HG02973 (cell line): ENCODE data around the gene SOBP.
A peak's percentile ranks its signal among the peaks of the same experiment; 100 is the strongest.

Experiments used
- ATAC-seq: cut with Tn5 transposase; IDR thresholded peaks from one replicate; pipeline ENCODE4 v1.9.1; 2021; ENCODE audit warnings: moderate library complexity; ENCODE audit not compliant: unreplicated experiment

The SOBP gene

DNA sequence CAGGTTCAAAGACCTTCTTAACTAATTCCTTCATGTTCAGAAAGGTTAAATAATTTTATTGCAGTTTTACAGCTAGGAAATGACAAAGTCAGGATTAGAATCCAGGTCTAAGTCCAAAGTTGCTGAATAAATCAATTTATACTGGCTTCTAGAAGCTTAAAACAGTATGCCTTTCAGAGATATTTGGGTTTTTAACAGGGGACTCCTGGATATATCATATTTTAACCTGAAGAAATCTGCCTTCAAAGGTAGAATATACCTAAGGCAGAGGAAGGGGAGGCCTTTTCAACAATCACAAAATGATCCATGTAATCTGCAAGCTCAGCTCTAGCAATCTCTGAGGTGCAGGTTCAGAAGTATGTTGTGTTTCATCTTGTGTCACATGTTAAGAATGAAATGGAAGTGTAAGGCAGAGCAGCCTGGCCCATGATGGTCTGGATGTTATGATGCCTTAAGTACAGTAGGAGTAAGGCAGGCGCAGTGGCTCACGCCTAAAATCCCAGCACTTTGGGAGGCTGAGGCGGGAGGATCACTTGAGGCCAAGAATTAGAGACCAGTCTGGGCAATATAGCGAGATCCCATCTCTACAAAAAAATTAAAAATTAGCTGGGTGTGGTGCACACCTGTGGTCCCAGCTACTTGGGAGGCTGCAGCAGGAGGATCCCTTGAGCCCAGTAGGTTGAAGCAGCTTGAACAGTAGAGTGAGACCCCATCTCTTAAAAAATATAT lies 123.9 kb downstream of the SOBP start:
- ATAC-seq, result no peak

DNA sequence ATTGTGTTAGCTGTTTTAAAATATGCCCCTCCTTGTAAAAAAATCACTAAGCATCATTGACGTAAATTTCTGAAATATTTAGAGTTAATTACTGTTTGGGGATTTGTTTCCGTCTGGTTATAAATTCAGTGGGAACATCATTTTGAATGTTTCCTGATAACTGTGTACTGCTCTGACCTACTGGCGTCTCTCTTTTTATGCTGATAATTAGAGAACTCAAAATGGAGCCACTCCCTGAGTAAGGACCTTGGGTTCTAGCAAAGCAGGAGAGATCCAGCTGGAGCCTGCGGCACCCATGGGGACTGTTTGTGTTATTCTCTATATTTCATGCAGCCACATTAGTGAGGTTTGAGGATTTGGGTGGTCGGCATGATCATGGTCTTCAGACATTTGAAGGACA lies 124.9 kb downstream of the SOBP start:
- ATAC-seq, result no peak

DNA sequence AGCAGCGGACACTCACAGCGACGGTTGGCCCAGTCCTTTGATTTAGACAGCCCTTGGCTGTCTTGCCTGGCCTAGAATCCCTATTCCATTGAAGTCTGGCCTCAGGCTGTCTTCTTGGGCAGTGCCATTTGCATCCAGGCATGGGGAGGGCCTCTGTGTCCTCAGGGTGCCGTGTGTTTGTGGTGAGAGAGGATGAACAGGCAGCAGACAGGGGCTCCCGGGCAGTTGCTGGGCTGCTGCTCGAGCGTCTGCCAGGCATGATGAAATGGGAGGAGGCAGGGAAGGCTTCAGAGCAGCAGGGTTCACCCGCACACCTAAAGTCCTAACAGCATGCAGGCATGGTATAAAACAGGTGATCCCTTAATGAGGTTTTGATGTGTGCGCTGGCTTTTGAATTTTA lies 126.9 kb downstream of the SOBP start:
- no peak for ATAC-seq

DNA sequence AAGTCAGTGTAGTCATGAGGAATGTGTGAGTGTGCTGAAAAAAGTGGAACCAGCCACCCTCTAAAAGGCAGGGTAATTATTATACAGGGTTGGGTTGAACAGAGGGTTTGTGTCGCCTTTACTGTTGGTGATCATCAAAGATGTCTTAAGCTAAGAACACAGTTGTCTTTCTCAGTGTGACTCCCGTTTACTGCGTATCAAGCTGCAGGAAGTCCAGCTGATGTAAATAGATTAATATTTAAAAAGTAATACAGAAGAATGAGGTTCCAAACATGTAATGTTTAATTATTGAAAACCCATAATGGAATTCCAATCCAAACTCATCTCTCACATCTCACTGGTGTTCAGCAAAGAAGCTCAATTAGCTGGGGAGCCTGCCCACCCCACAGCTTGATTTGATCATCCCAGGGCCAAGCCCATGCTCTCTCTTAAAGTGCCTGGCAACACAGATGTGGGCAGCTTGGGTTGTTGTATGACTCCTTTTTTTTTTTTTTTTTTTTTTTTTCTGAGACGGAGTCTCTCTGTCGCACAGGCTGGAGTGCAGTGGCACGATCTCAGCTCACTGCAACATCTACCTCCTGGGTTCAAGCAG lies 127.5 kb downstream of the SOBP start:
- no peak for ATAC-seq

DNA sequence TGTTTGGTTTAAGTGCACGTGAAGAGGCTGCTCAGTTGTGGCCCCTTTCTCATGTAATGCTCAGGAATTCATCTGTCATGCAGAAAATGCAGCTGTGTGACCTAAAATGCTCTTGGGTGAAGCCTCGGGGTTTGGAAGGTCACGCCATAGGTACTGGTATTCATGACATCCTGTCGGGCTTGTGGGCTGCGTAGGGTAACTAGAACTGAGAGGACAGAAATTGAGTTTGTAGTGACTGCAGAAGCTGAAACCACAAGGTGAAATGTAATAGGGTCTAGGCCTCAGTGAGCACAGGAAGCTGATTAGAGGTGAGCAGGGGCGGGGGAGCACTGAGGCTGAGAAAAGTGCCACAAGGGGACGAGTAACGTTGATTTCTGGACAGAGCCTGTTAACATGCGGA lies 128.8 kb downstream of the SOBP start:
- peak; percentile 97 for ATAC-seq

DNA sequence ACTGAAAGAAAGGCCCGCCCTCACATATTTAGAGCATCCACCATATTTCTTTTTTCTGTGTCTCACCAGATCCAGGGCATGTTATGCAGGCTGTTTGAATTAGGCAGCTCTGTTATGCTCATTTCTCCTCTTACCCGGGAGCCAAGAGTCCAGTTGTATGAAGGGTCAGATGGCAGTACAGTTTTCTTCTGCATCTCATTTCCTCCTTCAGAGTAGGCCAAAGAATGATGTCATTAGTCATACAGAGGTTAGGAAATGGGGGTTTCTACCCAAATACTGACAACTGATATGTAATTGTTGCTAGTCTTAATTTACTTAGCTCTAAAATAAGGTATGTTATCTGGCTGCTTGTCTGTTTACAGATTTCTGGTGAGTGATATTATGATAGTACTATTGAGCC lies 130.8 kb downstream of the SOBP start:
- no peak for ATAC-seq

DNA sequence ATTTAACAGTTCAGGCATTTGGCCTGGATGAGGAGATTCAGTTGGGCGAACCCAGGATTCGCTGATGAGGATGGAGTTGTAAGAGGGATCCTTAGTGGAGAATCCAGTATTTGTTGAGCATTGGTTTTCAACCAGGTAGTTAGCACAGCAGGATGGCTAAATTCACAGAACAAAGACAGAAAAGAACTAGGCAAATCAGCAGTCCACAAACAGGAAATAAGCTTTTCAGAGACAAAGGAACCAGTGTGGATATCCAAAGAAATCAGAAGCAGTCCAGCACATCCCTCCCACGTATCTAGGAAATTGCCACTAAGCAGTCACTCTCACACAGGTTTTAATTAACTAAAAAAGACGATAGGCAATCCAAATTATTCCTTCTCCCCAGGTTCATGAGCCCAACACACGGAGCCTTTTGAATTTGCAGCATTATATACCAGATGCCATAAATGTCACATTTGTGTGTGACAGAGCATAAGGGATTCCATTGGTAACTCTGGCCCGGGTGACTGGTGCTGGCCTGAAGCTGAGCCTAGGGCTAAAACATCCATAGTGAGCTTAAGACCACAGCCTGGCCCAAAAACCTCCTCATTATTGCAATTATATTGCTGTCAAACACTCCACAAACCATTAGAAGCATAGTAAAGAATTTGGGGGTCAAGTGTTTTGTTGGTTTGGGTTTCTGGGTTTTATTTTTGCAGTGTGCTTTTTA lies 131.5 kb downstream of the SOBP start:
- no peak for ATAC-seq

DNA sequence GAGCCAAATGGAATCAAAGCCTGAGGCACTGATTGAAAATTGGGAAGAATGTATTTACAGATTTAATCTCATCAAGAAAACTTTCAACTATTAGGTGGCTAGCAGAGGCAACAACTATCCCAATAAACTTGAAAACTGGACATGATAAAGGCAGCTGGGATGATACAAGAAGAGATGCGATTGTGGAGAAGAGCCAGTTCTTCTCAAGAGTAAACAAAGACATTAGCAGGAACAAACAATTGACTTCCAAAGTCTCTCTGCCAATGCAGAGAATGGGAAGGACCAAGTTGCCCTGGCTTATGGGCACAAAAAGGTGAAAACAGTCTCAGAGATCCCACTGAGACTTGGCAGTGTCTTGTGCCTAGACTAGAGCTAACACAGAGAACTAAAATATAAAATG lies 132.4 kb downstream of the SOBP start:
- ATAC-seq, result no peak

DNA sequence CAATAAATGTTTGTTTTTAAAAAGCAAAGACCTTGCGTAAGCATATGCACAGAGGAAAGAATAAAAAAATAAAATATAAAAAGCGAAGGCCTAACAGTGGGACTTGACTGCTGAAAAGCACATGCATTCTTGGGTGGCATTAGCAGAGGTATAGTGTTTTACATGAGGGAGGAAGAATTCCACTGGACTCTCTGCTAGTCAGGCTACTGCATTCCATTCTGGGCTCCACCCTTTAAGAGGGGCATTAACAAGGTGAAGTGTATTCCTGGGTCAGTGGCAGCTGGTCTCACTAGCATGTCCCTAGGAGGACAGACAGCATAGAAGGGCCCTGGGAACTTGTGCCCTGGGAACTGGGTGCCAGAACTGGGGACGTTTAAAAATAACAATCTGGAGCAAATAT lies 134.1 kb downstream of the SOBP start:
- no peak for ATAC-seq

DNA sequence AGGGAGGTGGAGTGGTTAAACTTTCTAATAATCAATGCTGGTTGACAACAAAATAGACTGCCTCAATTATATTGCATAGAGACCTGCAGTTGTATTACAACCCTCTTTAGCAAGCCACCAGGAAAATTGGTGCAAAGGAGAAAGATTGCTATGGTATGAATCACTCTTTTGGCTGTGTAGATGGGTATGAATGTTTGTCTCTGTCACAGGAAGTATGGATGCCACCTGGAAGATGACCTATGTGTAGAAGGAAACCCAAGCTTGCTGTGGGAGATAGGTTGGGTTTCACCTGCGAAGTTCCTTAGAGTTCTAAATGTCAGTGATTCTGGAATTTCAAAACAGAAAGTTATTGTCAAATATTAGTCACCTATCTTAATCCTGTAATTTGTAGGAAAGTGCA lies 134.6 kb downstream of the SOBP start:
- no peak for ATAC-seq

DNA sequence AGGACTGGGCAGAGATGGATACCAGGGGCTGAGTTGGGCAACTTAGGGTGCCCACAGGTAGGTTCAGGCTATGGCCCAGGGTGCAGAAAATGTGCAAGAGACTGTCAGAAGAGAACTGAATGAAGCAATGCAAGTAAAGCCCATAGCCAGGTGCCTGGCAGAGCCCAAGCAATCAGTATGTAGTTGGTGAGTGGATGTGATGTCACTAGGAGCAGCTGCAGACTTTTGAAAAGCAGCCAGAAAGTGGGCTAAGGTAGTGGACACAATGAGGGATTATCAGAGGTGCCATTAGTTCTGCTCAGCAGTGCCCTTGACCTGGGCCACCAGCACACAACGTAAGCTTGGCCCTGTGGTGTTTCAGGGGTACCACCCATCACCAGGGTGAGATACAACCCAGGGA lies 135.3 kb downstream of the SOBP start:
- no peak for ATAC-seq

DNA sequence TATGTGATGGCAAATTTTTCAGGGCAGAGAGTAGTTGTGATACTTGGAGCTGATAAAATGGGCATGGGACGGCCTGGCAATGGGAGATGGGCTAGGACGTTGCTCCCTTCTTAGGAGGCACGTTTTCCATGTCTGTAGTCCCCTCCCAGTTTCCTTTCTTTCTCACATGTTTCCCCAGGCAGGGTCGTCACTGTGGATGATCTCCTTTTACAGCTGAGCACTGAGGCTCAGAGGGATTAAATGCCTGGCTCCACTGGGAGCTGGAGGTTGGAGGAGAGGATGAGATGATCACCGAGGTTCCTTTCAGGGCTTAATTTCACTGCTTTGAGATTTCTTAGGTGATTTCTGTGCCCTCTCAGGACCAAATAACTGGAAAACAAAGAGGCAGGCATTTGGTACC lies 136.7 kb downstream of the SOBP start:
- no peak for ATAC-seq

DNA sequence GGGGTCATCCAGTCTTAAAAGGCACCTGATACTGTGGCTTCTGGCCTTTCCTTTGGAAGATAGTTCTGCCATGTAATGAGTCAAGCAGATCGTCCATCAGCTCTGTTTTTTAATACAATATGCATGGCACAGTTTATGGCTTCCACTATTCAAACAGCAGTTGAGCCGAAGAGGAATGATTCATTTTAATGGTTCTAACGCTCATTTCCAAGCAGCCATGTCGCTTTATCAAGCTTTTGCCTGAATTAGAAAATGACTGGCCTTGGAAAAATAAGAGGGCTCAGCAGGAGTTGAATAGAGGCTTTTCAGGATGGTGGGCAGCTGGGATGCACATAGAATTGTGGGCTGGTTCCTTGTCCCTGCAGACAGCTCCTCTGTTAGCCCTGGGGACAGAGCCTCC lies 138.1 kb downstream of the SOBP start:
- ATAC-seq, result no peak

DNA sequence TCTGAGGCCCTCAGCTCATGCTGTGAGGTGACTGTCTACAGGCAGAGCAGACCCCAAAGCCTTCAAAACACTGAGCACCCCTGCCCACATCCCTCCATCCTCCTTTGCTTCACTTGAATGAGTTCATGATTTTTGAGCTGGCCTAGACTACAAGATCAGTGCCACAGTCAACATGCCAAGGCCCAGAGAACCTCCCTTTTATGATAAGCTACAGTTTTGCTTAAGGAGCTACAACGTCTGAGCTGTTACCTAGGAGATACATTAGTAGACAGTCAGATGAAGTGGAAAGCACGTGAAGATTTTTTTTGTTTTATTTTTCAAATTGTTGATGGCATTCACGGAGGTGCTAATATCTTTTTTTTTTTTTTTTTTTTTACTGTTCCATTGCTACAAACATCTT lies 139.0 kb downstream of the SOBP start:
- no peak for ATAC-seq

DNA sequence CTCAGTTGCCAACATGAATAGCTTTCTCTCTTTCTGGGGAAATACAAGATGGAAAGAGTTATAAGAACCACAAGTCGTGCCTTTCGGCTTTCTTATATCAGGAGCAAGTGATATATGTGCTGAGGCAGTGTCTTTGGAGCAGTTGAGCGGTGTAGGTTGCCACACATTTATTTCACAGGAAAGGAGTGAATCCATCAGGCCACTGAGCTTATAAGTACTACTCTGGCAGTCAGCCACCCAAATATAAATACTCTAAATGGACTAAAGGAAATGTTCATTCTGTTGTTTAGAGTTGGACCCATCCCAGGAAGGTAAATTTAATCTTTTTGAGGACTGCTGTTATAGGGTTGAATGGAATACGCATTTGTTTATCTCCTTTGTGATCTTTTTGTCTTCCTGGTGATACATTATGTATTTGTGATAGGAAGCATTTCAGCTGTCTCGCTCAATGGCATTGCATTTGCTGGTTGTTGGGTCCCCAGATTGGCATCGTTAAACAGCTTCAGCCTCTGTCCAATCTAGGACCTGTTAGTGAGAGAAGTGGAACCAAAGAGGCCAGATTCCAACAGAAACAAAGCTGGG lies 139.7 kb downstream of the SOBP start:
- ATAC-seq, result no peak

DNA sequence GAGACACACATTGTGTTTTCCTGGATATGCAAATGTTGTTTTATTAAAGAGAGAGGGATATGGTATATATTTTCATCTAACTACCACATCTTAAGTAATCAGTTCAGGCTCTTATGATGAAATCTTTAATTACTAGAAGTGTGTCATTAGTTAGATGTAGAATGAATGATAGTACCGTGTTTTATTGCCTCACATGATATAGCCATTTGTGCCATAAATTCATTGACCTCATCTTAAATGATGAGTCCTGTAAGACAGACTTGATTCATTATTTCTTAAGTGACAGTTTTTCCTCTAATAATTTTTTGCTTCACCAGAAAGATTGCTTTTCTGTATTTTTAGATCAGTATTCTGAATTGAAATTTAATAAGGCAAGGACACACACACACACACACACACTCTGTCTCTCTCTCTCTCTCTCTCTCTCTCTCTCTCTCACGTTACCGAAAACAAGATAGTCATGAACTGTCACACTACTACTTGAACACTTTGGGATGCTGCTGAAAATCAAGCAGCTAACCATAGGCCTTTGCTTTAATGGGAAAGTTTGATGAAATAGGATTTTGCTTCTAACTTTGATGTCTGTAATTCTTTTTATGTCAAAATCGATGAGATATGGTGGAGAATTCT lies 140.5 kb downstream of the SOBP start:
- ATAC-seq, result no peak

DNA sequence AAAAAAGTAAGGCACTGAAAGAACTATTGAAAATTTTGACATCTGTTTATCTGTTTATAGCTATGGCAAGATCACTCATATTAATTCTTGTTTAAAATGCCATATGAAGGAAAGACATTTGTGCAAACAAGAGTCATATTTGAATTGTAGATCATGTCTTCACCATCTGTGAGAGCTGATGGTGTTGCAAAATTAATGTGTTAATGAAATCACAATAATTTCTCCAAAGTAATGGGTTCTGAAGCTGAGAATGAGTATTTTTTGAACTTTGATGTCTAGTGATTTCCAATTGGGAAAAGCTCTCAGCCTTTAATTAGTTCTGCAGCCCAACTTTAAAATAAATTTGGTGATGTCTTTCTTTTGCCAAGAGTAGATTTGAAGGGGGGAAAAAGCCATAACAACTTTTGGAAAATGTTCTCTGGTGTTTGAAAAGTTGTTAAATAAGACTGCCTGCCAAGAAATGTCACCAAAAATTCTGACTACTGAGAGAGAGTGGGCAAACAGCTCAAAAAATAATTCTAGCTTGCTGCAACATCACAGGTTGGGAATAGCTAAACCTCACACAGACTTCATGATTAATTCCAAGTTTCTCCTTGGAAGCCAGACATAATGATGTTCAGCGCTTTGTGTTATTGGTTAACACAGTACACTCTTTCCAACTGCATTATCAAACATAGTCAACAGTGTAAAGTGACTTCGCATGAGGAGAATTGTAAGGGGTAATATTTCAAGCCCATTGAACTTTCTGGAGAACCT lies 142.6 kb downstream of the SOBP start:
- ATAC-seq, result no peak

DNA sequence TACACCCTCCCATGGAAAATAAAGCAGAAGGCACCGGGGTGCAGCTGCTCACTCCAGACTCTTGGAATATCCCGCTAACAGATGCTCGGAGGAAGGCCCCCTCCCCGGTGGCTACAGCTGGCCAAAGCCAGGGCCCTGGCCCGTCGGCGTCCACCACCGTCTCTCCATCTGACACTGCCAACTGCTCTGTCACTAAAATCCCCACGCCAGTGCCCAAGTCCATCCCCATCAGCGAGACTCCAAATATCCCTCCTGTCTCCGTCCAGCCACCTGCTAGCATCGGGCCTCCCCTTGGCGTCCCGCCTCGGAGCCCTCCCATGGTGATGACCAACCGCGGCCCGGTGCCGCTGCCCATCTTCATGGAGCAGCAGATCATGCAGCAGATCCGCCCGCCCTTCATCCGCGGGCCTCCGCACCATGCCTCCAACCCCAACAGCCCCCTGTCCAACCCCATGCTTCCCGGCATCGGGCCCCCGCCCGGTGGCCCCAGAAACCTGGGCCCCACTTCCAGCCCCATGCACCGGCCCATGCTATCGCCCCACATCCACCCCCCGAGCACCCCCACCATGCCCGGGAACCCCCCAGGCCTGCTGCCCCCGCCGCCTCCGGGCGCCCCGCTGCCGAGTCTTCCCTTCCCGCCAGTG lies 143.9 kb downstream of the SOBP start:
- ATAC-seq, result no peak

DNA sequence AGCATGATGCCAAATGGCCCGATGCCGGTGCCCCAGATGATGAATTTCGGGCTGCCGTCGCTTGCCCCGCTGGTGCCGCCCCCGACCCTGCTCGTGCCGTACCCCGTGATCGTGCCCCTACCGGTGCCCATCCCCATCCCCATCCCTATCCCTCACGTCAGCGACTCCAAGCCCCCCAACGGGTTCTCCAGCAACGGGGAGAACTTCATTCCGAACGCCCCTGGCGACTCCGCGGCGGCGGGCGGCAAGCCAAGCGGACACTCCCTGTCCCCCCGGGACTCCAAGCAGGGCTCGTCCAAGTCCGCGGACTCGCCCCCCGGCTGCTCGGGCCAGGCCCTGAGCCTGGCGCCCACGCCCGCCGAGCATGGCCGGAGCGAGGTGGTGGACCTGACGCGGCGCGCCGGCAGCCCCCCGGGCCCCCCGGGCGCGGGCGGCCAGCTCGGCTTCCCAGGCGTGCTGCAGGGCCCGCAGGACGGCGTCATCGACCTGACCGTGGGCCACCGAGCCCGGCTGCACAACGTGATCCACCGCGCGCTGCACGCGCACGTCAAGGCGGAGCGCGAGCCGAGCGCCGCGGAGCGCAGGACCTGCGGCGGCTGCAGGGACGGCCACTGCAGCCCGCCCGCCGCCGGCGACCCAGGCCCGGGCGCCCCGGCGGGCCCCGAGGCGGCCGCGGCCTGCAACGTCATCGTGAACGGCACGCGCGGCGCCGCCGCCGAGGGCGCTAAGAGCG lies 144.6 kb downstream of the SOBP start:
- no peak for ATAC-seq

DNA sequence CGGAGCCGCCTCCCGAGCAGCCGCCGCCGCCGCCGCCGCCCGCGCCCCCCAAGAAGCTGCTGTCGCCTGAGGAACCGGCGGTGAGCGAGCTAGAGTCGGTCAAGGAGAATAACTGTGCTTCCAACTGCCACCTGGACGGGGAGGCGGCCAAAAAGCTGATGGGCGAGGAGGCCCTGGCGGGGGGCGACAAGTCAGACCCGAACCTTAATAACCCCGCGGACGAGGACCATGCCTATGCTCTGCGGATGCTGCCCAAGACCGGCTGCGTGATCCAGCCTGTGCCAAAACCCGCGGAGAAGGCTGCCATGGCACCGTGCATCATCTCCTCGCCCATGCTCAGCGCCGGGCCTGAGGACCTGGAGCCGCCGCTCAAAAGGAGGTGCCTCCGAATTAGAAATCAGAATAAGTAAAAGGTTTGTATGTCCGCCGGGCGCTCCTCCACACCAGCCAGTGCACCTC lies 145.2 kb downstream of the SOBP start:
- ATAC-seq, result no peak
